Cardiac fibroblast (primary cell): ENCODE measurements around the gene PRPS1L1.

Source experiments
- DNase-seq, 2 donors: peaks; one replicate each; pipeline versions ENCODE4 v3.0.0 to v3.0.0-alpha.2; 2010; ENCODE audit warnings: low read depth in 2 of 2
- H3K4me3 ChIP-seq, 2 donors: replicated peaks in 1 of 2; 1 replicate in 1 of 2; 2 replicates in 1 of 2; pipeline ENCODE4 v1.5.1; 2011; ENCODE audit warnings: low read depth in 2 of 2, low read length in 2 of 2, mild to moderate bottlenecking in 2 of 2, moderate library complexity in 1 of 2
- CTCF ChIP-seq: IDR thresholded peaks from one replicate; pipeline ENCODE4 v1.5.1; 2011; ENCODE audit warnings: low read depth, mild to moderate bottlenecking, low read length, inconsistent platforms

PRPS1L1 gene

DNA sequence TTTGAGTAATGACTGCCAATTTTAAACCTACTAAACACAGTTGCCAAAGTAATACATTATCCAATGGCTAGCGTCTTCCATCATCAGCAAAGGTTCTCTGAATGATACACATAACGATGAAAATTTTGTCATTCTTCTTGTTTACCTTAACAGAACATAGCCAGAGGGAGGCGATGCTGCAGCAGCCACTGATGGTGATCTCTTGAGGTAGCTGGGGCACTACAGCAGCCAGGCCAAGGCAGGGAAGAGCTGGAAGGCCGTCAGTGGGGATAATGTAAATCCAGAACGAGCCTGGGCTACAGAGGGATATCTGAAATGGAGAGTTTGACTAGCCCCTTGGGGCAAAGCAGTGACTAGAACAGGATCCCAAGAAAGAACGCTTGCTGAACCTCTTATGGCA is 38.8 kb downstream of the PRPS1L1 start:
- no peak overlapping the region for H3K4me3 ChIP-seq
- TF ChIP-seq CTCF: no peak
- DNase-seq: no peak

DNA sequence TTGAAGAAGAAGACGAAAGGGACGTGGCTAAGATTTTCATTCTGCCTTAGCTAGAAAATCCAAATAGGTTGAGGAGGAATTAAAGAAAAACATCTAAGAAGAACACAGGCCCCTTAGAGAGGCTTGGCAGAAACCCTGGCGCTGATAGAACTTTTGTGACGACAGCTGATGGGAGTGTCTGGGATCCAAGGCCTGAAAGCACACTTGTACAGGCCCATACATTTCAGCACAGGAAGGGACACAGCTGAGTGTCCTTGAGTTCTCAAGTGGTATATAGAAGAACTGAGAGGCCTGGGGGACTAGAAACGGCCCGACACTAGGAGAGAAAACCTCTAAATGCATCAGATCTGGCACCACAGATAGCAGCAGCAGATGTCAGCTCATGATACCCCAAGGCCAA is 39.5 kb downstream of the PRPS1L1 start:
- DNase-seq: peak in 1 of 2 donors; percentile 24
- H3K4me3 ChIP-seq: no peak overlapping the region
- TF ChIP-seq CTCF: no peak

- no peak for TF ChIP-seq CTCF
- peak; percentile 87 to 88 for DNase-seq
- no peak overlapping the region for H3K4me3 ChIP-seq
These were observed 40.8 kb downstream of the PRPS1L1 start for GRCh38 chr7:17986851-17987250.

DNA sequence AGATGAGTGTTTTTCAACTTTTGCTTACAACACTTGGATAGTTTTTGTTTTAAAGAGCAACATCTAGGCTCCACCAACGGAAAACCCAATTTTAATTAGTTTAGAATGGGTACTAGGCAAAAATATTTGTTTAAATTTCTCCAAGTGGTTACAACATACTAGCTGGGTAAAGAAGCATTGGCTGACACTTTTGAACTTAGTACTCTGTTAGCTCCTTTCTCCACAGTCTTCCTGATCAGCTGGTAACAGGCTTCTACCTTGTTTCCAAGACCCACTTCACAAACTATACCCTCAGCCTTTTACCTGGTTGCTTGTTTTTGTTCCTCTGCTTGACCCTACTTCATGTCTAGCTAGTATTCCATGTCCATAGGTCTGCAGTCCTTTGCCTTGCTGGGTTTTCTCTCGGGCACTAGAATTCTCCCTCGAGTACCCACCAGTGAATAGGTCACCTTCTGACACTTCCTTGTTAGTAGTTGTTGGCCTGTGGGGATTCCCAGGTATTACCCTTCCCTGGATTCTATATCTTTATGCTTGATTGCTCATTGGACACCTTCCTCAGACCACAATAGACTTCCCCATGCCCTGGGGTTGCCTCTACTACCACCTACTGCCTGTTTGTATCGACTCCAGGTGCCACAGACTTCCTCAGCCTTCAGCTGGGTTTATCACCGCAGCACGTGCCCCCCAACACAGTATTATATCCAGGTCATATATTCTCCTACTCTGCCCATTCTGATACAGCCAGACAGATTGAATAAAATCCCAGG is 42.0 kb downstream of the PRPS1L1 start:
- DNase-seq: no peak
- H3K4me3 ChIP-seq: no peak overlapping the region
- TF ChIP-seq CTCF: no peak

DNA sequence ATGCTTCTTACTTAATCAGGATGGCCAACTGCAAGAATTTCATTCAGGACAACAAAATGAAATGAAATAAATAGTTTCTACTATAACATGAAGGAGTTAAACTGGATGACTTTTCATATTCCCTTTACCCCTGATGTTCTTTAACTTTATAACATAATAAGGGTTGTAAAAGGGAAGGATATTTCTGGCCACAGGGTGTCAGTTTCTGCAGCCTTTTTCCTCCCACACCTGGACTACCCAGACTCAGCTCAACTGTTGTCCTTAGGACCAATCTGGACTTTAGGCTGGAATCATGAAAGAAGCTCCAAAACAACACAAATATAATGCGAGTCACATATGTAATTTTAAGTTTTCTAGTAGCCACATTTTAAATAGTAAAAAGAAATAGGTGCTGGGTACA is 43.4 kb downstream of the PRPS1L1 start:
- no peak for TF ChIP-seq CTCF
- DNase-seq: no peak
- no peak overlapping the region for H3K4me3 ChIP-seq

DNA sequence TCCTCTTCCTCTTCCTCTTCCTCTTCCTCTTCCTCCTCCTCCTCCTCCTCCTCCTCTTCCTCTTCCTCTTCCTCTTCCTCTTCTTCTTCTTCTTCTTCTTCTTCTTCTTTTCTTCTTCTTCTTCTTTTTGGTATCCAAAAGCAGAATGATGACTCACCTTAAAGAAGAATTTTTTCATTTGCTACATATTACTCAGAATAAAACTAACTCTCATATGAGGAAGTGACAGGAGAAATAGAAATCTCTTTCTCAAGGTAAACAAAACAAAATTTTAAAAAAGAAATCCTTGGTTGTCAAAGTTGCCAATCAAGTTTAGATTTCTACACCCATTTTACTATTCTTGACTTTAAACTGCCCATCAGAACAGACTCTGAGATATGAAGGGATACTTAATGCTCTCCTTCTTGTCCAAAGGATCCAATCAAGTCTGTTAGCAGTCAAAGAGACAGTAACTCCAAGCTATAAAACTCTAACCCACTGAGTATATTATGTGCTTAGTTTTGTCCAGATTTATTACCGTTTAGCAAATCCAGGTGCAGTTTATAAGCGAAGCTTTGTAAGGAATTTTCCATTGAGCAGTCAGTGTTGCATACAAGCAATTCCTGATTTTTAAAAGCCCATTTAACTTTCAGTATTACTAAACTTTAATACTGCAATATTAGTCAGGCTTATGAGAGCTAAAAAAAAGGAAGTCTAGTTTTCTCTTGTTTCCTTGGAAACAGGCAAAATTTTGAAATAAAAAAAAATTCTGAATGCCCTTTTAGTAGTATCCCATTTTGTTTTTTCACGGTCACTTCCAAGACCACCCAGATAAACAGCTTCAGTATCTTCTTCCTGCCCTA is 44.2 kb downstream of the PRPS1L1 start:
- H3K4me3 ChIP-seq: no peak overlapping the region
- TF ChIP-seq CTCF: no peak
- DNase-seq: no peak
